SH-SY5Y (cell line): Measurements from ENCODE around the gene SLC10A7.

Experiments
- GATA2 ChIP-seq: IDR thresholded peaks from 2 replicates; pipeline ENCODE4 v1.6.1; 2011; ENCODE audit warnings: mild to moderate bottlenecking, low read depth, low read length
- GATA3 ChIP-seq: IDR thresholded peaks from 2 replicates; pipeline ENCODE4 v1.6.1; 2011; ENCODE audit warnings: low read depth, mild to moderate bottlenecking, low read length, moderate library complexity

DNA sequence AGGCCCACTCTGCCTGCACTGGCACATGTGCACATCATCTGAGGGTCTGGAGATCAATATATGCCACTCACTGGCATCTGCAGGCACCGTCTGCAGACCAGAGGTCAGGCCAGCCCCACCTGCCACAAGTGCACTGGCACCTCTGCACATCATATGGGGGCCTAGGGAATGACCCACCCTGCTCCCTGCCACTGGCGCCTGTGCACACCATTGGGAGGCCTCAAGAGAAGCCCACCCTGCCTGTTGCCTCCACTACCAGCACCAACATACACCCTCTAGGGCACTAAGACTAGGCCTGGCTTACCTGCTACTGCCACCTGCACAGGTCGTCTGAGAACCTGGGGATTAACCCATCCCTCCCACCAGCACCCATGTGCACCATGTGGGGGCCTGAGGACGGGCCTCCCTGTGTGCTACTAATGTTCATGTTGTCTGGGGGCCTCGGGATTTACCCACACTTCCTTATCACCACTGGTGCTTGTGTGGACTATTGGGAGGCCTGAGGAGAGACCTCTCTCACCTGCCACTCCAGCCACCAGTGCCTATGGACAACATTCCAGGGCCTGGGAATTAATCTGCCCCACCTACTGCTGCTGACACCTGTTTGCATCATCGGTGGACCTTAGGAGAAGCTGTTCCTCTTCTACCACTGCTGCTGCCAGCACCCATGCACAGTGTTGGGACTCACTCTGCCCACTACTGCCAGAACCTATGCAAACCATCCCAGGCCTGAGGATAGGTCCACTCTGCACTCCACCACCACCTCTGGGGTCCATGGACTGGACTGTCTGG is 193.7 kb downstream of the SLC10A7 start:
- TF ChIP-seq GATA2 = no peak
- no peak for TF ChIP-seq GATA3
